Mesodermal cell (in vitro differentiated cells): ENCODE results near the gene AVPR1B.

Source experiments
- H3K27ac ChIP-seq: 2 replicates; pipeline ENCODE4 v1.7.0; 2013; ENCODE audit warnings: mild to moderate bottlenecking, low read depth, low read length, moderate library complexity; ENCODE audit not compliant: severe bottlenecking
- H3K36me3 ChIP-seq: 2 replicates; pipeline ENCODE4 v1.7.1; 2013; ENCODE audit warnings: mild to moderate bottlenecking, low read length, moderate library complexity; ENCODE audit not compliant: control insufficient read depth, insufficient read depth
- H3K4me1 ChIP-seq: one replicate; pipeline ENCODE4 v1.7.1; 2013; ENCODE audit warnings: mild to moderate bottlenecking, low read length; ENCODE audit not compliant: insufficient read depth, control insufficient read depth, poor library complexity, severe bottlenecking
- H3K4me3 ChIP-seq: 2 replicates; pipeline ENCODE4 v1.7.0; 2013; ENCODE audit warnings: low read length, control low read depth, mild to moderate bottlenecking; ENCODE audit not compliant: insufficient read depth, poor library complexity, severe bottlenecking; ENCODE audit errors: extremely low read depth
- H3K9me3 ChIP-seq: 2 replicates; pipeline ENCODE4 v1.7.1; 2013; ENCODE audit warnings: mild to moderate bottlenecking, low read length, moderate library complexity; ENCODE audit not compliant: control insufficient read depth
- WGBS, 2 experiments: methylation state at CpG; one replicate each; pipeline ENCODE4 v1.1.5; 2013; ENCODE audit warnings: missing lambda C conversion rate in 2 of 2; ENCODE audit not compliant: insufficient coverage in 2 of 2; 5-methylcytosine and 5-hydroxymethylcytosine counted together

Gene AVPR1B

GRCh38 chr1:206128196-206128595, 11.0 kb upstream of the AVPR1B start:
- no peak overlapping the region for H3K27ac ChIP-seq
- 100% methylated on average over 2 to 4 of the region's 4 CpGs for WGBS, 2 experiments
- no peaks in the 10 kb centered on the region for H3K9me3 ChIP-seq
- H3K4me3 ChIP-seq = no peak overlapping the region
- no peaks in the 10 kb centered on the region for H3K36me3 ChIP-seq
- no peaks in the 10 kb centered on the region for H3K4me1 ChIP-seq

DNA sequence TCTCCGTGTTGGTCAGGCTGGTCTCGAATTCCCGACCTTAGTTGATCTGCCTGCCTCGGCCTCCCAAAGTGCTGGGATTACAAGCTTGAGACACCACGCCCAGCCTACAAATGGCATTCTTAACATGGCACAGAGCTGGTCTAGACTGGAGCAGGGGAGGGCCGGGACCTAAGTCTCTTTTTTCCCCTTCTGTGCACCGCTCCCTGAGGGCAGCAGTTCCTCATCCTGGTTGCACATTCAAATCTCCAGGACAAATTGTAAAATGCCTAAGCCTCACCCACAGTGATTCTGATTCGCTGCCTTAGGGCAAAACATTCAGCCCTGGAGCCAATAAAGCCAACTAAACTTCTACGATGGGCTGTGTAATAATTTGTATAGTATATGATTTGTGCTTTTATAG, 10.1 kb upstream of the AVPR1B start:
- Histone ChIP-seq H3K9me3 (no peaks in the 10 kb centered on the region), H3K27ac (no peak overlapping the region), H3K4me3 (no peak overlapping the region), H3K36me3 (no peaks in the 10 kb centered on the region), H3K4me1 (no peaks in the 10 kb centered on the region)
- WGBS, 2 experiments = 90 to 92% methylated on average over 4 to 8 of the region's 9 CpGs

- H3K4me1 ChIP-seq = no peaks in the 10 kb centered on the region
- H3K4me3 ChIP-seq = no peak overlapping the region
- no CpG with 5 or more reads among the region's 1 CpG for WGBS, 2 experiments
Measured at GRCh38 chr1:206125346-206125745, 8.2 kb upstream of the AVPR1B start.

GRCh38 chr1:206122686-206123085, 5.5 kb upstream of the AVPR1B start:
- no peaks in the 10 kb centered on the region for H3K9me3 ChIP-seq
- no peak overlapping the region for H3K4me3 ChIP-seq
- H3K27ac ChIP-seq = no peak overlapping the region
- no peaks in the 10 kb centered on the region for H3K4me1 ChIP-seq
- no peaks in the 10 kb centered on the region for H3K36me3 ChIP-seq

More at GRCh38 chr1:206125346-206125745, 8.2 kb upstream of the AVPR1B start:
- H3K36me3 ChIP-seq = no peaks in the 10 kb centered on the region
- H3K9me3 ChIP-seq = no peaks in the 10 kb centered on the region
- H3K27ac ChIP-seq = no peak overlapping the region

DNA sequence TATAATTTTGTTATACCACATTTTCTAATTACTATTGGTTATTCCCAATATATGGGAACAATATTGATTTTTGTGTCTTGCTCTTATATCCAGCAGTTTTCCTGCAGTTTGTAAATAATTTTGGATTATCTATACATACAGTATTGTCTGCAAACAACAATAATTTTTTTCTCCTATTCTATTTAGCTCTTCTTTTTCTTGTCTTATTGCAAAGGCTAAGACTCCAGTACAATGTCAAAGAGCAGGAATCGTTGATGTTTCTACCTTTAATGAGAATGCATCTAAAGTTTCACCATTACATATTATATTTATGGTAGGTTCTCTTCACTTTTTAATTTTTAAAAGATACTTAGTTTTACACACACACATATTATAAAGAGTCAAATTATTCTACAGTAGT, 4.1 kb upstream of the AVPR1B start:
- peaks cover 3% of the 10 kb centered on the region for H3K4me1 ChIP-seq
- no peak overlapping the region for H3K4me3 ChIP-seq
- H3K9me3 ChIP-seq = no peaks in the 10 kb centered on the region
- no peak overlapping the region for H3K27ac ChIP-seq
- H3K36me3 ChIP-seq = no peaks in the 10 kb centered on the region
- no CpG with 5 or more reads among the region's 1 CpG for WGBS, 2 experiments

DNA sequence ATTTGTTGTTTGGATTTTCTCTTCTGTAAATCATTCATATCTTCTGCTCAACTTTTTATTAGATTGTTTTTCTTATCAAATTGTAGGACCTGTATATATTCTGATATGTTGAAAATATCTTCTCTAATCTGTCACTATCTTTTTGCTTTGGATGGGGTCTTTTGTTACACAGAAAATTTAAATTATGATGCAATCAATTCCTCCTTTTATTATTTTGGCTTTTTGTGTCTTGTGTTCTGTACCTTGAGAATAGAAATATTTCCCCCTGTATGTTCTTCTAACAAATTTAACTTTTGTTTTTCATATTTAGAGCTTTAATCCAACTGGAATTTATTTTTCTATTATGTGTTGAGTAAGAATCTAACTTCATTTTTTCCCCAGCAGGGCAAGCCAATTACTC, 3.2 kb upstream of the AVPR1B start:
- no peaks in the 10 kb centered on the region for H3K9me3 ChIP-seq

GRCh38 chr1:206116873-206117150, 376 bp downstream of the AVPR1B start:
- Histone ChIP-seq H3K36me3 (no peaks in the 10 kb centered on the region), H3K9me3 (no peaks in the 10 kb centered on the region), H3K27ac (no peak overlapping the region), H3K4me1 (peaks cover 3% of the 10 kb centered on the region), H3K4me3 (peak overlapping the region; percentile 37)
- 7 to 25% methylated on average over 4 to 5 of the region's 5 CpGs for WGBS, 2 experiments

More for the DNA sequence above, 3.2 kb upstream of the AVPR1B start:
- peaks cover 3% of the 10 kb centered on the region for H3K4me1 ChIP-seq
- H3K27ac ChIP-seq = no peak overlapping the region
- H3K4me3 ChIP-seq = no peak overlapping the region
- H3K36me3 ChIP-seq = no peaks in the 10 kb centered on the region

DNA sequence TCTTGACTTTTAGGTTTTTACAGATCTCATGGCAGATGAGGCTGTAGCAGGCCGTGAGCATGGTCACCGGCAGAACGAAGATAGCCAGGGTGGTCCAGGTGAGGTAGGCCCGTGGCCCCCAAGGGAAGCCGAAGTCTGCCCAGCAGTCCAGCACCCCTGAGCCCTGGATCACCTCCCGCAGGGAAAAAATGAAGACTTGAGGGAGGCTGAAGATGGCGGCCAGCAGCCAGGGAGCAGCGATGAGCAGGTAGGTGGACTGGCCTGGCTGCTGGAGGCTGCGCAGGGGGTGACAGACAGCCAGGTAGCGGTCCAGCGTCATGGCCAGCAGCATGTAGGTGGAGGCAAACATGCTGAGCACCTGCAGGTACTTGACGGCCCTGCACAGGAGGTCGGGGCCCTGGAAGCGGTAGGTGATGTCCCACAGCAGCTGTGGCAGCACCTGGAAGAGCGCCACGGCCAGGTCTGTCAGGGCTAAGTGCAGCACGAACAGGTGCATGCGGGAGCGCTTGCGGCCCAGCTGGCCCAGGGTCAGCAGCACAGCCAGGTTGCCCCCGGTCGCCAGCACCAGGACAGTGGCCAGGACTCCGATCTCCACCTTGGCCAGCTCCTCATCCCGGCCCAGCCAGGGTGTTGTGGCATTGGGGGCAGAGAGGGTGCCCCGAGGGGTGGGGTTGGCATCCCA, 856 bp downstream of the AVPR1B start:
- Histone ChIP-seq H3K27ac (no peak overlapping the region), H3K4me1 (peaks cover 3% of the 10 kb centered on the region), H3K9me3 (no peaks in the 10 kb centered on the region), H3K36me3 (no peaks in the 10 kb centered on the region), H3K4me3 (no peak overlapping the region)
- 92 to 95% methylated on average over 21 to 25 of the region's 25 CpGs for WGBS, 2 experiments

DNA sequence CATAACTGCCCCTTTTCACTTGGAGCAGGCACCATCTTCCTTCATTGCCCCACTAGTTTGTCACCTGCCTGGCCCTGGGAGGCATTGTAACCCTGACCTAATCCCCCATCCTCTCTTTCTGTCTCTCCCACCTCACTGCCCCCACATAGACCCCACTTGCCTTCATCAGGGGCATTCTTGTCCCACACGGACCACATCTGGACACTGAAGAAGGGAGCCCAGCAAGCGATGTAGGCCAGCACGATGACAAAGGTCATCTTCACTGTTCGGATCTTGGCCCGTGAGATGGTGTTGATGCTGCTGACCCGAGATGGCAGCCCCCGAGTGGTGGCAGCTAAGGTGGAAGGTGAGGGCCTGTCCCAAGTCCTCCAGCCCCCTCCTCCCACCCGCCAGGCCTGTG, 1.4 kb downstream of the AVPR1B start:
- H3K4me3 ChIP-seq = no peak overlapping the region
- H3K4me1 ChIP-seq = peaks cover 3% of the 10 kb centered on the region
- 90 to 95% methylated on average over 6 to 7 of the region's 8 CpGs for WGBS, 2 experiments
- no peaks in the 10 kb centered on the region for H3K9me3 ChIP-seq
- H3K27ac ChIP-seq = no peak overlapping the region
- no peaks in the 10 kb centered on the region for H3K36me3 ChIP-seq

DNA sequence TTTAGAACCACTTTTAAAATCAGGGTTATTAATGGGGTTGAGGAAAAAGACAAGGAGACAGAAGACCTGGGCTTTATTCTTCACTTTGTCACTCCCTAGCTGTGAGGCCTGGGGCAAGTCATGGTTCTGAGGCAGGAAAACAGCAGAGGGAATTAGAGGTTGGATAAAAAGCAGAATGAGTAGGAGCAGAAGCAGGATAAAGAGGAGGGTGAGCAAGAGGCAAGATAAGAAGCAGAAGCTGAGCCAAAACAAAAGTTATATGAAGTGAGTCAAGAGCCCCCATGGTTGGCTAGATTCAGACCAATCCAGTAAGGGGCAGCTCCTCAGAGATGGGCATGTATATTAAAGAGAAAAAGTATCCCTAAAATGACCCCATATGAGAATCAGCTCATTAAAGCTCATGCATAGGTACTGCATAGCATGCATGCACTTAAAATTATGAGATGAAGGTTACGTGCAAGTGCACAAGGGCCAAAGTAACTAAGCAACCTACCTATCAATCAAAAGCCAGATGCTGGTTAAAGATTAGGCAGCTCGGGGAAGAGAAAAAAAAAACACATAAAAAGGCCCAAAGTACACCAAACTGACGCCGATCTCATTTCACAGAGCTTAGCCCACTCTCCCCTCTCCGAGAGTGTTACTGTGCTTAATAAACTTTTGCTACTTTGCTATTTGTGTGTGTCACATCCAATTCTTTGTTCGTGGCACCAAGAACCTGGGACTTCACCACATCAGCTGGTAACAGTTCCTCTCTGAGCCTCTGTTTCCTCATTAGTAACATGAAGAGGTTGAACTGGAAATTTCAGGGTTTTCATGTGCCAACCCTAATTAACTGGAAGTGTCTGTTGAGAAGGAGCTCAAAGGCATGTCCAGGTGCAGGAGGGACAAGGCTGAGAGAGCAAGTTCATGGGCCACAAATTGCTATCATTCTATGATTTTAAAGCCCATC, 2.2 kb downstream of the AVPR1B start:
- H3K36me3 ChIP-seq = no peaks in the 10 kb centered on the region
- peaks cover 3% of the 10 kb centered on the region for H3K4me1 ChIP-seq
- H3K4me3 ChIP-seq = no peak overlapping the region
- 80 to 100% methylated on average over 1 to 2 of the region's 6 CpGs for WGBS, 2 experiments
- no peaks in the 10 kb centered on the region for H3K9me3 ChIP-seq
- H3K27ac ChIP-seq = no peak overlapping the region
